ENCODE data around the gene WNT3. TPM values are rescaled to one million over a fixed set of nuclear protein-coding genes. Genes with fewer than 3 reads are reported as not detected.
A peak's percentile ranks its signal among the peaks of the same experiment; 100 is the strongest.
"Not testable (repeated sequence)": the region's sequence is repeated elsewhere in the genome, so short reads cannot be mapped to it uniquely, and the experiment has no call there.

The WNT3 gene
- total and polyA plus RNA-seq, 2 experiments from 2014 or later, result 6.1 to 7.3 TPM

GRCh38 chr17:46841561-46842379, 23.3 kb upstream of the WNT3 start:
- H2AFZ ChIP-seq, result no peak overlapping the region
- no peaks in the 10 kb centered on the region for H3K36me3 ChIP-seq (replicated peaks; ENCODE audit: insufficient read depth, low read depth)
- H4K20me1 ChIP-seq (ENCODE audit: insufficient read depth, poor library complexity, severe bottlenecking), result no peaks in the 10 kb centered on the region
- H3K9me3 ChIP-seq (ENCODE audit: low read depth), result no peaks in the 10 kb centered on the region
- H3K4me3 ChIP-seq, result no peak overlapping the region
- WGBS (ENCODE audit: low lambda C conversion rate, missing lambda C conversion rate), result 19% methylated on average over 41 of the region's 43 CpGs
- no peaks in the 10 kb centered on the region for H3K4me1 ChIP-seq (ENCODE audit: insufficient read depth)
- DNase-seq (ENCODE audit: low spot score), result peak; percentile 57
- H3K27ac ChIP-seq, result no peak overlapping the region
- no peak for TF ChIP-seq EZH2phosphoT487 (IDR thresholded peaks at IDR 0.05; ENCODE audit: low read depth, severe bottlenecking, unreplicated experiment)
- peak; percentile 65 for TF ChIP-seq CTCF (IDR thresholded peaks at IDR 0.05; ENCODE audit: poor library complexity)
- no peak for TF ChIP-seq EZH2 (IDR thresholded peaks at IDR 0.05; ENCODE audit: borderline replicate concordance)
- H3K79me2 ChIP-seq, result no peaks in the 10 kb centered on the region
- no peaks in the 10 kb centered on the region for H3K9me2 ChIP-seq (replicated peaks; ENCODE audit: insufficient read depth)
- H3K4me2 ChIP-seq, result peak overlapping the region; percentile 75
- peaks cover 14% of the 10 kb centered on the region for H3K27me3 ChIP-seq

- not testable (repeated sequence) for H3K4me1 ChIP-seq (ENCODE audit: insufficient read depth); H3K4me3 ChIP-seq; H3K27ac ChIP-seq; H2AFZ ChIP-seq; H3K4me2 ChIP-seq; DNase-seq (ENCODE audit: low spot score); H4K20me1 ChIP-seq (ENCODE audit: insufficient read depth, poor library complexity, severe bottlenecking); H3K9me3 ChIP-seq (ENCODE audit: low read depth); H3K9me2 ChIP-seq (replicated peaks; ENCODE audit: insufficient read depth); H3K79me2 ChIP-seq; H3K36me3 ChIP-seq (replicated peaks; ENCODE audit: insufficient read depth, low read depth)
- 71% methylated on average over 3 of the region's 3 CpGs for WGBS (ENCODE audit: low lambda C conversion rate, missing lambda C conversion rate)
- H3K27me3 ChIP-seq, result peaks cover 14% of the 10 kb centered on the region
These were observed 22.1 kb upstream of the WNT3 start for GRCh38 chr17:46840596-46840995.

GRCh38 chr17:46839211-46839610, 20.7 kb upstream of the WNT3 start:
- Histone ChIP-seq H3K27me3 (peaks cover 14% of the 10 kb centered on the region), H3K36me3 (replicated peaks; ENCODE audit: insufficient read depth, low read depth) (no peaks in the 10 kb centered on the region), H3K9me3 (ENCODE audit: low read depth) (no peaks in the 10 kb centered on the region), H3K27ac (no peak overlapping the region), H3K4me3 (no peak overlapping the region), H2AFZ (no peak overlapping the region), H4K20me1 (ENCODE audit: insufficient read depth, poor library complexity, severe bottlenecking) (no peaks in the 10 kb centered on the region), H3K4me1 (ENCODE audit: insufficient read depth) (no peaks in the 10 kb centered on the region), H3K4me2 (no peak overlapping the region), H3K9me2 (replicated peaks; ENCODE audit: insufficient read depth) (no peaks in the 10 kb centered on the region), H3K79me2 (no peaks in the 10 kb centered on the region)
- no peak for DNase-seq (ENCODE audit: low spot score)
- TF ChIP-seq EZH2 (IDR thresholded peaks at IDR 0.05; ENCODE audit: borderline replicate concordance) (no peak), CTCF (IDR thresholded peaks at IDR 0.05; ENCODE audit: poor library complexity) (no peak), EZH2phosphoT487 (IDR thresholded peaks at IDR 0.05; ENCODE audit: low read depth, severe bottlenecking, unreplicated experiment) (no peak)
- 97% methylated on average over 5 of the region's 5 CpGs for WGBS (ENCODE audit: low lambda C conversion rate, missing lambda C conversion rate)

DNA sequence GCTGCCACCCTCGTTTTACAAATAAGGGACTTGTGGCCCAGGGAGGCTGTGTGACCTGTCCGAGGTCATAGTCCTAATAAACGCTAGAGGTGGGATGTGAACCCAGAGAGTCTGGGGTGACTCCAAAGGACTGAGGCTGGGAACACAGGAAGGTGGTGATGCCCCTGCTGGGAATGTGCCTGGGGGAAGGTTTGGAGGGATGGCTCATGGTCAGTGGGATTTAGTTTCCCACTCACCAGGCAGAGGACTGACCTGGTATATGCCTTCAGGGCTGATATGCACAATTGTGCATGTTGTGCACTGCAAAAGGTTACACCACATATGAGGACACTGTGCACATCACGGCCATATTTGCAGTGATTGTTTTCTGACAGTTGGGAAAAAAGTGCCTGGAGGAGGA, 19.0 kb upstream of the WNT3 start:
- Histone ChIP-seq H2AFZ (no peak overlapping the region), H3K4me2 (no peak overlapping the region), H3K9me3 (ENCODE audit: low read depth) (no peaks in the 10 kb centered on the region), H3K4me1 (ENCODE audit: insufficient read depth) (no peaks in the 10 kb centered on the region), H3K9me2 (replicated peaks; ENCODE audit: insufficient read depth) (no peaks in the 10 kb centered on the region), H3K36me3 (replicated peaks; ENCODE audit: insufficient read depth, low read depth) (no peaks in the 10 kb centered on the region), H3K79me2 (no peaks in the 10 kb centered on the region), H3K4me3 (no peak overlapping the region), H3K27ac (no peak overlapping the region), H4K20me1 (ENCODE audit: insufficient read depth, poor library complexity, severe bottlenecking) (no peaks in the 10 kb centered on the region), H3K27me3 (peaks cover 14% of the 10 kb centered on the region)
- TF ChIP-seq EZH2 (IDR thresholded peaks at IDR 0.05; ENCODE audit: borderline replicate concordance), result no peak
- no peak for TF ChIP-seq EZH2phosphoT487 (IDR thresholded peaks at IDR 0.05; ENCODE audit: low read depth, severe bottlenecking, unreplicated experiment)
- no peak for TF ChIP-seq CTCF (IDR thresholded peaks at IDR 0.05; ENCODE audit: poor library complexity)
- no peak for DNase-seq (ENCODE audit: low spot score)
- WGBS (ENCODE audit: low lambda C conversion rate, missing lambda C conversion rate), result 55% methylated on average over 3 of the region's 4 CpGs

Data from hepatocyte (in vitro differentiated cells).